CD4-positive, alpha-beta memory T cell (primary cell): Measurements from ENCODE around the gene DPY19L1. TPM values are rescaled to one million over a fixed set of nuclear protein-coding genes. Genes with fewer than 3 reads are reported as not detected.
"Not testable (repeated sequence)": the region's sequence is repeated elsewhere in the genome, so short reads cannot be mapped to it uniquely, and the experiment has no call there.

ENCODE experiments used
- CTCF ChIA-PET: fragments of 350-600 bp; sonication (Branson Sonifier 250); formaldehyde crosslinking; loops from one replicate; lab custom pipeline; 2021; ENCODE audit warnings: inconsistent platforms; ENCODE audit not compliant: partially characterized antibody; lab: Charles Lee
- POLR2A ChIA-PET: fragments of 350-600 bp; sonication (Branson Sonifier 250); formaldehyde crosslinking; loops from one replicate; lab custom pipeline; 2021; ENCODE audit not compliant: partially characterized antibody; lab: Charles Lee
- DNase-seq, 5 donors: peaks; one replicate each; pipeline versions ENCODE4 v3.0.0 to v3.0.0-alpha.2; 2020 to 2022; ENCODE audit warnings: mixed read lengths in 1 of 5
- H3K27ac ChIP-seq: one replicate; pipeline ENCODE4 v1.7.0; 2013; ENCODE audit warnings: low read depth, low read length
- H3K27me3 ChIP-seq: 2 replicates; pipeline ENCODE4 v1.7.0; 2013; ENCODE audit warnings: mild to moderate bottlenecking, low read length, moderate library complexity; ENCODE audit not compliant: insufficient read depth
- H3K36me3 ChIP-seq: 2 replicates; pipeline ENCODE4 v1.7.0; 2013; ENCODE audit warnings: mild to moderate bottlenecking, low read length, moderate library complexity; ENCODE audit not compliant: insufficient read depth
- H3K4me1 ChIP-seq: 2 replicates; pipeline ENCODE4 v1.7.0; 2013; ENCODE audit warnings: mild to moderate bottlenecking, low read length, moderate library complexity; ENCODE audit not compliant: insufficient read depth
- H3K4me3 ChIP-seq, 2 donors: one replicate each; pipeline ENCODE4 v1.7.0; 2013; ENCODE audit warnings: low read length in 2 of 2, mild to moderate bottlenecking in 1 of 2
- H3K9me3 ChIP-seq, 2 donors: one replicate each; pipeline ENCODE4 v1.7.0; 2013; ENCODE audit warnings: low read length in 2 of 2, control low read depth in 1 of 2; ENCODE audit not compliant: control insufficient read depth in 1 of 2
- H3K27ac Mint-ChIP-seq, 7 donors: one replicate each; pipeline ENCODE4 v1.8.0; 2020 to 2021; ENCODE audit warnings: mixed read lengths in 7 of 7, mild to moderate bottlenecking in 6 of 7, inconsistent platforms in 3 of 7, moderate library complexity in 3 of 7
- H3K27me3 Mint-ChIP-seq, 2 donors: one replicate each; pipeline ENCODE4 v1.8.0; 2020 to 2021; ENCODE audit warnings: mixed read lengths in 2 of 2
- H3K36me3 Mint-ChIP-seq, 2 donors: one replicate each; pipeline ENCODE4 v1.8.0; 2020 to 2021; ENCODE audit warnings: mixed read lengths in 2 of 2, inconsistent platforms in 1 of 2, mild to moderate bottlenecking in 1 of 2
- H3K4me1 Mint-ChIP-seq, 4 donors: one replicate each; pipeline ENCODE4 v1.8.0; 2020 to 2021; ENCODE audit warnings: mixed read lengths in 4 of 4, mild to moderate bottlenecking in 1 of 4
- H3K4me3 Mint-ChIP-seq, 8 donors: one replicate each; pipeline ENCODE4 v1.8.0; 2020 to 2021; ENCODE audit warnings: mixed read lengths in 8 of 8, mild to moderate bottlenecking in 7 of 8, moderate library complexity in 6 of 8, inconsistent platforms in 3 of 8
- H3K9me3 Mint-ChIP-seq, 8 donors: one replicate each; pipeline ENCODE4 v1.8.0; 2020 to 2021; ENCODE audit warnings: mixed read lengths in 8 of 8, mild to moderate bottlenecking in 5 of 8, inconsistent platforms in 3 of 8, moderate library complexity in 1 of 8
- intact Hi-C: fragments of 100-400 bp; cut with micrococcal nuclease; formaldehyde crosslinking; loops from one replicate; pipeline ENCODE4 v1.15.1; 2023
- polyA plus RNA-seq, 2 donors: library from polyadenylated mRNA; unstranded; fragments of 300-500 nt; fragmentation: Illumina TruSeq; gene quantifications; one replicate each; pipeline ENCODE4 v1.2.3, GENCODE V29; 2021
- total RNA-seq, 2 experiments: library from RNA; stranded (reverse); gene quantifications; one replicate each; pipeline ENCODE4 v1.2.3, GENCODE V29; 2021

DPY19L1 gene
- total and polyA plus RNA-seq, 4 experiments from 2014 or later, result 0.75 to 15.9 (median 7.8) TPM

GRCh38 chr7:35057505-35058451 is 20.5 kb upstream of the DPY19L1 start:
- H3K36me3 Mint-ChIP-seq, CTCF ChIA-PET, H3K4me1 ChIP-seq, intact Hi-C loops, H3K4me3 ChIP-seq, H3K4me1 Mint-ChIP-seq, H3K27me3 Mint-ChIP-seq, H3K27me3 ChIP-seq, H3K27ac Mint-ChIP-seq, H3K4me3 Mint-ChIP-seq, DNase-seq, H3K27ac ChIP-seq, H3K9me3 ChIP-seq, POLR2A ChIA-PET, H3K36me3 ChIP-seq, H3K9me3 Mint-ChIP-seq: not testable (repeated sequence)

GRCh38 chr7:35055733-35056132 is 18.4 kb upstream of the DPY19L1 start:
- H3K36me3 Mint-ChIP-seq, H3K36me3 ChIP-seq, H3K4me3 Mint-ChIP-seq, POLR2A ChIA-PET, H3K27me3 Mint-ChIP-seq, H3K9me3 ChIP-seq, intact Hi-C loops, H3K9me3 Mint-ChIP-seq, H3K4me1 ChIP-seq, CTCF ChIA-PET, H3K27me3 ChIP-seq, H3K4me1 Mint-ChIP-seq, H3K4me3 ChIP-seq, H3K27ac ChIP-seq, DNase-seq: not testable (repeated sequence)
- H3K27ac Mint-ChIP-seq, result peak overlapping the region in 1 of 7 donors; percentile 36

- H3K4me1 ChIP-seq, H3K27me3 Mint-ChIP-seq, H3K9me3 ChIP-seq, H3K4me3 ChIP-seq, H3K4me1 Mint-ChIP-seq, H3K4me3 Mint-ChIP-seq, CTCF ChIA-PET, intact Hi-C loops, DNase-seq, H3K9me3 Mint-ChIP-seq, H3K27ac Mint-ChIP-seq, POLR2A ChIA-PET, H3K27me3 ChIP-seq, H3K36me3 Mint-ChIP-seq, H3K36me3 ChIP-seq, H3K27ac ChIP-seq: not testable (repeated sequence)
Measured at GRCh38 chr7:35053488-35054175, 16.3 kb upstream of the DPY19L1 start.

GRCh38 chr7:35048390-35048789 is 11.1 kb upstream of the DPY19L1 start:
- H3K27ac Mint-ChIP-seq, H3K27me3 ChIP-seq, intact Hi-C loops, CTCF ChIA-PET, H3K36me3 Mint-ChIP-seq, H3K9me3 ChIP-seq, H3K4me3 ChIP-seq, POLR2A ChIA-PET, H3K4me1 Mint-ChIP-seq, H3K9me3 Mint-ChIP-seq, H3K36me3 ChIP-seq, H3K27ac ChIP-seq, DNase-seq, H3K4me1 ChIP-seq, H3K4me3 Mint-ChIP-seq: not testable (repeated sequence)
- H3K27me3 Mint-ChIP-seq, result peaks cover 5 to 12% of the 10 kb centered on the region in 2 donors

GRCh38 chr7:35047912-35048305 is 10.6 kb upstream of the DPY19L1 start:
- H3K27me3 Mint-ChIP-seq, result peaks cover 5 to 12% of the 10 kb centered on the region in 2 donors
- H3K36me3 Mint-ChIP-seq, CTCF ChIA-PET, H3K4me1 Mint-ChIP-seq, POLR2A ChIA-PET, H3K9me3 Mint-ChIP-seq, H3K36me3 ChIP-seq, H3K4me3 Mint-ChIP-seq, H3K27me3 ChIP-seq, H3K9me3 ChIP-seq, H3K4me1 ChIP-seq, DNase-seq, H3K4me3 ChIP-seq, intact Hi-C loops, H3K27ac Mint-ChIP-seq, H3K27ac ChIP-seq: not testable (repeated sequence)

GRCh38 chr7:35047263-35047911 is 10.1 kb upstream of the DPY19L1 start:
- H3K27ac Mint-ChIP-seq, H3K4me1 ChIP-seq, H3K4me1 Mint-ChIP-seq, H3K36me3 Mint-ChIP-seq, CTCF ChIA-PET, H3K36me3 ChIP-seq, H3K4me3 Mint-ChIP-seq, POLR2A ChIA-PET, H3K9me3 ChIP-seq, intact Hi-C loops, H3K4me3 ChIP-seq, H3K9me3 Mint-ChIP-seq, DNase-seq, H3K27me3 ChIP-seq, H3K27ac ChIP-seq: not testable (repeated sequence)
- peaks cover 5 to 10% of the 10 kb centered on the region in 2 donors for H3K27me3 Mint-ChIP-seq

GRCh38 chr7:35043301-35043700 is 6.0 kb upstream of the DPY19L1 start:
- intact Hi-C loops, POLR2A ChIA-PET, H3K27me3 Mint-ChIP-seq, H3K27ac Mint-ChIP-seq, H3K9me3 ChIP-seq, H3K4me1 ChIP-seq, H3K4me3 ChIP-seq, H3K9me3 Mint-ChIP-seq, H3K27ac ChIP-seq, H3K36me3 Mint-ChIP-seq, H3K4me1 Mint-ChIP-seq, H3K4me3 Mint-ChIP-seq, H3K27me3 ChIP-seq, DNase-seq, H3K36me3 ChIP-seq: not testable (repeated sequence)
- CTCF ChIA-PET, result interaction anchor here (0.5 kb wide), 1 partner anchor 1310 kb away, joined by 3 read pairs; no protein-coding TSS in a partner anchor
